Stimulated activated CD4-positive, alpha-beta T cell treated with anti-CD3 and anti-CD28 coated beads, Interleukin-4, amount 100 ng/mL, for 24 hours (primary cell): ENCODE data around the gene LIPA.
"Not testable (repeated sequence)": the region's sequence is repeated elsewhere in the genome, so short reads cannot be mapped to it uniquely, and the experiment has no call there.

Experiments used
- DNase-seq: peaks from one replicate; pipeline ENCODE4 v3.0.0-alpha.2; 2020

LIPA gene

DNA sequence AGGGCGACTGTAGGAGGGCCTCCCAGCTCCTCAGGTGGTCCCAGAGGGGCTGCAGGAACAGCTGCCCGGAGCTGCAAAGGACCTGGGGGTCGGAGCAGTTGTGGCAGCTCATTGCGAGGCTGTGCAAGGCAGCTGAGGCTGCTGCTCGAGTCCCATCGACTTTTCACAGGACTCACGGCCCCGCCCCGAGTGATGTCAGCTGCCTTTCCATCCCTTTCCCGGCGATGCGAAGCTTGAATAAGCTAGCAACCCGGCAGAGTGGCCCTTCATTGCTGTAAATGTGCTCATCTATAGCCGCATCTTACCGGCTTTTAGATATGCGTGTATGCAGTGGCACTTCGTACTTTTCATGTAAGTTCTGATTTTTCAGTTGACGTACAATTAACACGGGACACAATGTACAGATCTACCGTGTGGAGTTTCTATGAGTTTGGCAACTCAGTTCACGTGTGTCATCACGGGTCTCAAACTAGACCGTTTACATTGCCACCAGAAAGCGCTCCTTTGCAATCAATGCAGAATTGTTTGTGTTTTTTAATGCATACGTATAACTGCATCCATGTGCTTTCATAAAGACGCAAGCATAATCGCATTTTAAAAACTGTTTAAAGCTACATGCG is 44.3 kb downstream of the LIPA start, which contains the start of gene CH25H:
Gene CH25H, minus strand, starts transcription at position 137 of the 620 bp plus-strand sequence. Its CDS starts 25 bp downstream, at position 112.
- DNase-seq: peak; percentile 47

DNA sequence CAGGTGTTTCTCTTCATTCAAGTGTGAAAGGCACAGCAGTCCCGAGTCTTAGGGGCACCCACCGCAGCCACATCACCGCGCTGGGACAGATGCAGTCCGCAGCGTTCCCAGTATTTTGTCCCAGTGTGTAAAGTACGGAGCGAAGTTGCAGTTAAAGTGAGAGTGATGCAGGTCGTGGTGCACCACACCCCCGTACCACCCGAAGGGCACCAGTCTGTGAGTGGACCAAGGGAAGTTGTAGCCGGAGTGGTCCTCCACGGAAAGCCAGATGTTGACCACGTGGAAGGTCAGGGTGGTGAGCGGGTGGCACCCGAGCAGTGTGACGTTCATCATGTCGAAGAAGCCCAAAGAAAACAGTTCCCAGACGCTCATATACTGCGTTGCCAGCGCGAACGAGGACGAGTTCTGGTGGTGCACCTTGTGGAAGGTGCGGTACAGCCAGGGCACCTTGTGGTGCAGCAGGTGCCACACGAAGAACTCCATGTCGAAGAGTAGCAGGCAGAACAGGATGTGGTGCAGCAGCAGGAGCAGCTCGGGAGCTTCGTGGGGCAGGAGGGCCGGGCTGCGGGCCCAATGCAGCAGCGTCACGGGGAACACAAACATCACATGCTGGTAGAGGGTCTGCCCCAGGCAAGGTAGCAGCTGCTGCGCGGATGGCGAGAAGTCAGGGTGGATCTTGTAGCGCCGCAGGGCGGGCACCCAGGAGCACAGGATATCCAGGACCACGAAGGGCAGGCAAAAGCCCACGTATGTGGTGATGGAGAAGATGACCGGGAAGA is 45.0 kb downstream of the LIPA start:
- DNase-seq: peak; percentile 24

DNA sequence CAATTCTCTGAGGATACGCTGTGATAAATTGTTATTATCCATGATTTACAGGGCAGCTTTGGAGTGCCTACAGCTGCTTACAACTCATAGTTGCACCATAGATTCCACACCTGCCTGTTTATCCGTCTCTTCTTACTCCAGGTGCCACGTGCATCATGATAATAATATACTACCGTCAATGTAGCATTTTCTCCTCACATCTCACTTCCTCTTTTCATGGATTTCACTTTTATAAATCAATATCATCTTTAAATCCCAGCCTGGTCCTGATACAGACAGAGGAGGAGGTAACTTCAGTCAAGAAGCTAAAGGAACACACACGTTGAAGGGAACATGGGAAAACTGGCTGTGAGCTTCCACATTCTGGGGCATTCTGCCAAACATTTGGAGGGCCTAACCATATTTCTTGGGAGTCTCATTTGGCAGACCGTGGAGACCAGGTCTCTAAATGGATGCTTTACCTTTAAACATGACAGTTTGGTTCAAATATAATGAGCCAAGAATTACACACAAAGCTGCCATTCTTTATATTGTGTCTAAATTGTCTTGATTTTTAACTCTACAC is 46.9 kb downstream of the LIPA start:
- DNase-seq: no peak

DNA sequence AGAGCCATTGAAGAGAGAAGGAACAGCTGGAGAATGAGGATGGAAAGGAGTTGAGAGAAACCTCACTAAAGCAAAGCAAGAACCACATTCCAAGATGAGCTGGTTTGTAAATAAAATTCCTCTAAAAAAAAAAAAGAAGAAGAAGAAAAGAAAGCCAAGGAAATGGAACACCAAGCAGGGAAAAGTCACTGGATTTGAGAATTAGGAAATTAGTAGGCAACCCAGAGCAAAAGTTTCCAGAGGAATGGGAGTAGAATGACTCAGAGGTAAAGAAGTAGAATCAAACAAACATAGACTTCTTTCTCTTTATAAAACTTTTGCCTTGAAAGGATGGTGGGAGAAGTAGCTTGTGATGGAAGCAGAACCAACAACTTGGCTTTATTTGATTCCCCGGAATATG is 48.3 kb downstream of the LIPA start:
- DNase-seq: no peak

DNA sequence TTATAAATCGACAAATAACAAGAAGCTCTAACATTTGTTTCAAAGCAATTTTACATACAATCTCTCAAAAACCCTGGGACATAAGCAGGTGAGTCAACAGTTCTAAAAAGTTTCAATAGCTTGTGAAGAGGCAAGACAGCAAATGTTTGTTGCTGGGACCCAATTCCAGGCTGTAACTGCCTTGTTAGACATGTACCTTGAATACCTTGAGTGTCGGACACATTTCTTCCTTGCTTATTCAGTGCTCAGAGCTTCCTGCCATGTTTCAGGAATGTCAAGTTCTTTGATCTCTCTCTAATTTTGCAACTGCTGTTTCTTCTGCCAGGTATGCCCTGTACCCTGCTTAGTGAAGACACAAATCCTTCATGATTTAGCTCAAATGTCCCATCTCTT is 49.5 kb downstream of the LIPA start:
- DNase-seq: no peak

DNA sequence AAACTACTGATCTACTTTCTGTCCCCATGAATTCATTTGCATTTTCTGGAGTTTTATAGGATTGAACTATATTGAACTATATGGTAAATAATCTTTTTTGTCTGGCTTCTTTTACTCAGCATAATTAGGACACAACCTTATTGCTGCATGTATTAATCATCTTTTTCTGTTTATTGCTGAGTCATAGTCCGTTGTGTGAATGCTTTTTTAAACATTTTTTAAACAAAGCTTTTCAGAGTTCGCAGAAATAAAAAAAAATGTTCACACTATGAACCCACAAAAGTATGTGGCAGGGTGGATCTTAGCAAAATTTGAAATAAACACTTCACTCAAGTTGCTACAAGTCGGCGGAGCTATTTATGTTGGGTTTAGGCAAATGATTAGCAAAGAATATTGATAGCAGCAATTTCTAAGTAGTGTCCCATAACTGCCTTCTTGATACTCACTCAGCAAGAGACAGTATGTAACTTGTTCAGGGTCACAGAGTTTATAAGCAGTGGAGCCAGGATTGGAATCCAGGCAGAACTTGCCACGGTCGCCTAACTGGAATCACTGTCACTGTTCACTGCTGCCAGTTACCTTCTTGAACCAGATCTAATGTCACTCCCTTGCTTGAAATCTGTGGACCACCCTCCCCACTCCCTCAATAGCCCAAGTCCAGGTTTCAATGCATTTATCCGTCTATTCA is 50.1 kb downstream of the LIPA start:
- no peak for DNase-seq

DNA sequence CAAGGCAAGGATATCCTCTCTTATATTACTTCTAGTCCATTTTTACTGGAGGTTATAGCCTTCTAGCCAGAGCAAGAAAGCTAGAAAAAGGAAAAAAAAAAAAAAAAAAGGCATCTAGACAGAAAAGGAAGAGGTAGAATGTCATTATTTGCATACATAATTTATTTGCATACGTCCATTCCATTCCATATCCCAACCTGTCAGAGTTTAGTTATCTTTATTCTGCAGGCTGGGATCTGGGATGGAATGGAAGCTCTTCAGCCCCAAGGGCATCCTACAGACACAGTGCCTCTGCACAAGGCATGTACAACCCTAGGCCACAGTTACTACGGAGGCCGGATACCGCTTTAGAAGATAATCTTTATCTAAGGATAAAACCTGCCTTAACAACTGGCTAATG is 54.1 kb downstream of the LIPA start:
- DNase-seq: no peak

DNA sequence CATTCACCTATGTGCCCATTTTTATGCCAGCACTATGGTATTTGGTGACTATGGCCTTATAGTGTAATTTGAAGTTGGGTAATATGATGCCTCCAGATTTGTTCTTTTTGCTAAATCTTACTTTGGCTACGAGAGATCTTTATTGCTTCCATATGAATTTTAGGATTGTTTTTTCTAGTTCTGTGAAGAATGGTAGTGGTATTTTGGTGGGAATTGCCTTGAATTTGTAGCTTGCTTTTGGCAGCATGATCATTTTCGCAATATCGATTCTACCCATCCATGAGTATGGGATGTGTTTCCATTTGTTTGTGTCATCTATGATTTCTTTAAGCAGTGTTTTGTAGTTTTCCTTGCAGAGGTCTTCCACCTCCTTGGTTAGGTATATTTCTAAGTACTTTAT is 60.3 kb downstream of the LIPA start:
- DNase-seq: not testable (repeated sequence)

DNA sequence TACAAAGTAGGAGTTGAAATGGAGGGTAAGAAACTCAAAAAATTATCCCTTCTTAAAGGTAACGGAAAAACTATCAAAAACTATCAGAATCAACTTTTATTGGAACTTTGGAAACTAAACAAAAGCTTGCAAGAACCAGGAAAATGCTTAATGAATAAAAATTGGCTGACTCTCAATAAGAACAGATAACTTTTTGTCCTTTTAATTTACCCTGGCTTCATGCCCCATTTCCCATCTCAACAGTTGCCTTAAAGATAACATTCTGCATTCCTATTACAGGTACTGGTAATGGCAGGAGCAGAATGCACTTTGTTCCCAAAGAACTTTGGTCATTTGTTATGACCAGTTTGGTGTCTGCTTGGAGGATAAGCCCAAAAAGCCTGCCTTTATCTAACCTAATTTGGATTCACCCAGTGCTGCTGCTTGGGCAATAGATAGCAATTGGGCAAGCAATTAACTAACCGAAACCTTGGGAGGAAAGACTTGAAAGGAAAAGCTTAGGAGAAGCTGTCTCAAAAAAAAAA is 62.3 kb downstream of the LIPA start:
- DNase-seq: no peak

DNA sequence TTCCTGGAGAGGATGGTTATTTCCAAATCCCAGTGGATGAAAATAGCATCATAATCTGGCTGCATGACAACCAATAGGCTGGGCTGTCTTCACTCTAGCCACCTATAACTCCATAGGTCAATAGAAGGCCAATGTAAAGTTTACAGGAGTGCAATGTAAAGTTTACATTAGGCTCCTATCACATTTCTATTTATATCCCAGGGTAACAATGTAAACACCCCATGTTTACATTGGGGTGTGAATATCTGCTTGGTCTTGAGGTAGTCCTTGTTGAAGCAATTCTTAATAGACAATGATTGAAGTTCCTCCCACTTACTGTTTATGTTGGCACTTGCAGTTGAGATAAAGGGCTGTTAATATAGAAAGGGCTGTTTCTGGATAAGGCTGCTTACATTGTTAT is 65.9 kb downstream of the LIPA start:
- DNase-seq: no peak

DNA sequence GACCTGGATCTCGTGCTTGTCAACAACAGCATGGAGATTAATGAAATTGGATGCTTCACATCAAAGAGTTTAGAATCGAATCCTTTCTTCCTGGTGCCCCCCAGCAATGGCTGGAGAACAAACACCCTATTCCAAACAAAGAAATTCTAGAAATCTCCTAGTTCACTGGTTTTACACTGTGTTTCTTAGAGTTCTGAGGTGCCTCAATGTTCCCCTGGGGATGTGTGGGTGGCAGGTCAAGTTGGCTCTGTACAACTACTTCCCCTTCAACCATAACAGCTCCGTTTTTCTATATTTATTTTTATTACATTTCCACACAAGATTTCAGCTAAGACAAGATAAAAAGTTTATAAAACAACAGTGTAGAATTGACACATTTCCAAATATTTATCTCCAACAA is 66.9 kb downstream of the LIPA start:
- DNase-seq: no peak

DNA sequence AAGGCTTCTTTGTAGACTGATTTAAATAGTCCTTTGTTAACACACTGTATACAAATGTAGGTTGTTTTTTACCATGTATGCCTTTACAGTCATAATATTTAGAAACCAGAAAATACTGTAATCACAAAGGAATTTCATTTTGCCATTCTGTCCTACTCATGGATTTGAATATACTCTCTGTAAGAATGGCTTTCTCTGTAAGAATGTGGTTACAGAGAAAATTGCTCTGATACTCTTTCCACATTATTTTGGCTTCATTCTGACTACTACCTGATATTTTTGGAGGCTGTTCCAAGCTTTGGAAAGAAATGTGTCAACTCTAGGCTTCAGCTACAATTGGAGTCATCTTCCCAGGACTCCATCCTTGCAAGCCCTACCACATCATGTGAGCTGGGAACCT is 68.0 kb downstream of the LIPA start:
- DNase-seq: no peak

DNA sequence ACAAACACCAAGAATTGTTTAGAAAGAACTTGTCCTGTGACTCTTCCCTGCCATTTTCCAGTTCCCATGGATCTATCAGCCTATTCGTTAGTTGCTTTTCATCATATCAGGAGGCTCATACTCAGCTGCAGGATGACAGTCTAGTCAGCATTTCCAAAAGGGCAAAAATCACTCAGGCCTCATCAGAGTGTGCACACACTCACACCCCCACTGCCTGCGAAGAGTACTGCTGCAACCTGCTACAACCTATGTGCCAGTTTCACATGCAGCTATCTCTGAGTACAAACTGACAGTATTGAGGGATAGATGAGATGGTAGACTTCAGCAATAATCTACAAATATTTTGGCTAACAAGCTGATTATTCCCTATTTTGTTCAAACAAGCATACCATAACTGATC is 68.7 kb downstream of the LIPA start:
- no peak for DNase-seq

DNA sequence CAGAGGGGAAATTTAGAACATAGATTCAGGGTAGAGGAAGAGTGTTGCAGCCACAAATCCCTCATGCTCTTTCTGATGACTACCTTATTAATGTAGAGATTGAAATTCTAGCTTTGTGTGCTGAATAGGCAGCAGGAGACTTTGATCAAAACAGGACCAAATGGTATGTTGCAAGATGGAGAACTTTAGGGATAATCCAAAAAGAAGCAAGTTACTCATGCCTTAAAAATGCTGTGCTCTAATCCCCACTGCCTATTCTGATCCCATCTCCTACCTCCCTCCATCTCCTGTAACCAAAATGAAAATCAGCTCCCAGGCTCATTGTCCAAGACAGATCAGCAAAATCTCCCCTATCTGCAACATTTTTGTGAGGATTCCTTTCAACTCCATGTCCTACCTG is 75.8 kb downstream of the LIPA start:
- DNase-seq: no peak

DNA sequence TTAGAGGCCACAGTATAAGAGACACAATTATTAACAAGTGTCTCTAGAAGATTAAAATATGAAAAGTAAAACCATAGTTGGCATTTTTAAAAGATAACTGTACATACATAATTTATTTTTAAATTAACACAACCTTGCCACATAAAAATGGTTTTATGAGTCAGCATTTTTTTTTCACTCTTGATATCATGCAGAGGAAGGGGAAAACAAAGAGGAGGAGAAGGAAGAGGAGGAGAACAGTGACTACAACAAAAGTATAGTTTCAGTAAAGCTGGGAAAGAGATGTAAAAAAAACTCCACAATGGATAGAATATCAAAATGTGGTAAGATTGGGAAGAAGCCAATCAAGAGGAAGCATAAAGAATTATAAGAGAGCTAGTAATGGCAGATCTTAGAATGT is 78.5 kb downstream of the LIPA start:
- DNase-seq: no peak

DNA sequence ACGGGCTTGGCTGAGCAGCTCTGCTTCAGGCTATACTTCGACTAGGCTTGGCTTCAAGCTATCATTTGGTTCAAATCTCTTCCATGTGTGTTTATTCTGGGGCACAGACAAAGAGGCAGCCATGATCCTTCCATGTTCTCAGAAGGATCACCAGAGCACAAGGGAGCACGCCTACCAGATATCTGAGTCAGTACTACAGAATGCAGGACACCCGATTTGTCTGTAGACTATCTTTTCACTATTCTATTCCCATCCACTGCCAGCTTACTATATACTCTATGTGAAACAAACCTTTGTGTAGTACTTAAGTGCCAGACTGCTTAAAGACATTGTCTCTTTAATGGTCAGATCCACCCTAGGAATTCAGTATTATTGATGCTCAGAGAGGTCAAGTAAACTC is 79.6 kb downstream of the LIPA start:
- DNase-seq: no peak

DNA sequence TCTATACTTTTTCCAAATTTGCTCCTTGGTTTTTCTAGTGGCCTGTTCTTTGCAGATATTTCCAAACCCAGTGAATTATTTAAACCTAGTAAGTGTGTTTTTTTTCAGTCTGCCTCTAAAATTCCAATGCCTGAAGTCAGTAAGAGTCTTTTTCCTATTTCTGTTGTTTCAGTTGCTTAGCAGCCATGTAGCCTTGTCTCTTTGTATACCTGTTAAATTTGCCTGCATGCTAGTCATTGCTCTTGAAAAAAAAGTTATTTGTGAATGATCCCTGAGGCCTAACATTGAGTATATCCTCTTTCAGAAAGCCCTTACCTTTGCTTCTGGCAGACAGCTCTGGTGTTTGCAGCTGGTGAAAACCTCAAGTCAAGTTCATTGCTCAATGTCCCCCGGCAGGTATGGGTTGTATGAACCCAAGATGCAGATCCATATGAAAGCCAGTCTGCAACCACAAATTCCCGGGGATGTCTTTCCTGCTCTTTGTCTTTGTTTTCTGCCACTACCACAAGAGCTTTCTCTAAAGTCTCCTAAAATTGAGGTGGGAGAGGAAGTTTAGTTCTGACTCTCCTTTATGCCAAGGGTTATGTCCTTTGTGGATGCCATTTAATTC is 80.2 kb downstream of the LIPA start:
- DNase-seq: no peak

DNA sequence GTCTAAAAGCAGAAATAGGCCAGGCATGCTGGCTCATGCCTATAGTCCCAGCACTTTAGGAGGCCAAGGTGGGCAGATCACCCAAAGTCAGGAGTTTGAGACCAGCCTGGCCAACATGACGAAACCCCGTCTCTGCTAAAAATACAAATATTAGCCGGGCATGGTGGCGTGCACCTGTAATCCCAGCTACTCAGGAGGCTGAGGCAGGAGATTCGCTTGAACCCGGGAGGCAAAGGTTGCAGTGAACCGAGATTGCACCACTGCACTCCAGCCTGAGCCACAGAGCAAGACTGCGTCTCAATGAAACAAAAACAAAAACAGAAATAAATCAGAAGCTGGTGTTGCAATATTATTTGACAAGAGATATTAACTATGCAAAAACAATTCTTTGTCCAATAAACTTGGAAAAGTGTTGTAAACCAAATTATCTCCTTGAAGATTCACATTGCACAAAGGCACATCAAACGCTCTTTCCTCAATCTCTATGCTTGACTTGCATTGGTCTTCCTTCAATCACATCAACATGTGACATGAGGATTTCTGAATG is 83.1 kb downstream of the LIPA start:
- not testable (repeated sequence) for DNase-seq

DNA sequence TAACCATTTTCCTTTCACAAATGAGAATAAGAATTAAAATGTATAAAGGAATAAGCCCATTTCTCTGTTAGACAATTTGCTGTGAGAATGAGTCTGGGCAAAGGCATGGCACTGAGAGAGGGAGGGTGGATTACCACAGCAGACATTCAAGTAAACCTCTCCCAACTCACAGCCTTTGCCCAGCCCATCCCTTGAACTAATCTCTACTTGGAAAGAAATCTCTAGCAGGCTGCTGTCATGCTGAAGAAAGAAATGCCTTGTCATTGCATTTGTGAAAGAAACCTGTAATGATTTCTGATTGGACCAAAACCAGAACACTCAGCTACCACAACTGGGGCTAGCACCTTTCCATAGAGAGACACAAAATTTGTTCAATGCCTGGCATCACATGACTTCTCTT is 83.7 kb downstream of the LIPA start:
- DNase-seq: no peak

DNA sequence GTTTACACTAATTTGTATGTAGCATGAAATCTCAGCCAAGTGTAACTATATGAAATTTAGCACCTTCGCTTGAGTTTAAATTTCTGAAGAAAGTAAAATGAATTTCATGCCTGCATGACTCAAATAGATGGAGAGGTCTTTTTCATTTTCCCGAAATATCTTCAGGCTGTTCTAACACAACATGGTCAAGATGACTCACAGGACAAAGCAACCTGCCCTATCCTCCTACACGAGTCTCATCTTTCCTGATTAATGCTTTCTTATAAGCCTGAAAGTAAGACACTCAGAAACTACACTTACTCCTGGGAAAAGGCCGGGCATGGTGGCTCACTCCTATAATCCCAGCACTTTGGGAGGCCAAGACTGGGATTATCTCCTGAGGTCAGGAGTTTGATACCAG is 85.7 kb downstream of the LIPA start:
- DNase-seq: no peak

DNA sequence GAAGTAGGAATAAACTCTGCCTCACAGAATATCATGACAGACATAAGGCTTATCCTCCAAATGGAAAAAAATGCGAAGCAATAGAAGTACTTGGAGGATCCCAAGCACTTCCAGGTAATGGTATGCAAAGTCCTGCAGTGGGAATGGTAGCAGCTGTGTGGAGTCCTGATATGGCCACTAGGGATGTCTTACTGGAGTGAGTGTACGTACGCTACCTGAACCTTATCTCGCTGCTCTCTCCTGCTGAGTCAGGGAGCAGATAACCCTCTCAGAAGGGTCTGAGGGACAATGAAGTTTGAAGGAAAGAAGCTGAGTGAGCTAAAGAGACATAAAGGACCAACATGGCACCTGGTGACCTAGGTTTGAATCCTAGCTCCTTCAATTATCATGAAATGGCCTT is 86.7 kb downstream of the LIPA start:
- no peak for DNase-seq

DNA sequence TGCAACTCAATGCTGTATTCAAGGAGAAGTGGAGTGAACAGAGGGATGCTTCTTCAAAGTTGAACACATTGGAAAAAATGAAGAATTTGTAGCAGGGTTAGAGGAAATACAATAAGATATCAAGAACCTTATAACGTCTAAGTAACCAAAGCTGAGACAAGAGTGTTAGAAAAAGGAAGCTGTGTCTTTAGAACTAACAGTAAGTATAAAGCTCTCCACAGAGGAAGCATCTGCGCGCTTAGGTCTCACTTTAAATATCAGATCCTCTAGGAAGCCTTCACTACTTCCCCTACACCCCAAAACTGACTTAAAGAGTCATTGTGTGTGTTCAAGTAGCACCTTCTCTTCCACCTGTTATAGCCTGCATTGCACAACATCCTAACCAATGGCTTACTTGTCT is 87.5 kb downstream of the LIPA start:
- no peak for DNase-seq
